HK-2 (cell line): Measurements from ENCODE around the gene DCXR.

Experiments used
- DNase-seq: peaks from one replicate; pipeline ENCODE4 v3.0.0-alpha.2; 2018; ENCODE audit not compliant: unreplicated experiment

The DCXR gene

DNA sequence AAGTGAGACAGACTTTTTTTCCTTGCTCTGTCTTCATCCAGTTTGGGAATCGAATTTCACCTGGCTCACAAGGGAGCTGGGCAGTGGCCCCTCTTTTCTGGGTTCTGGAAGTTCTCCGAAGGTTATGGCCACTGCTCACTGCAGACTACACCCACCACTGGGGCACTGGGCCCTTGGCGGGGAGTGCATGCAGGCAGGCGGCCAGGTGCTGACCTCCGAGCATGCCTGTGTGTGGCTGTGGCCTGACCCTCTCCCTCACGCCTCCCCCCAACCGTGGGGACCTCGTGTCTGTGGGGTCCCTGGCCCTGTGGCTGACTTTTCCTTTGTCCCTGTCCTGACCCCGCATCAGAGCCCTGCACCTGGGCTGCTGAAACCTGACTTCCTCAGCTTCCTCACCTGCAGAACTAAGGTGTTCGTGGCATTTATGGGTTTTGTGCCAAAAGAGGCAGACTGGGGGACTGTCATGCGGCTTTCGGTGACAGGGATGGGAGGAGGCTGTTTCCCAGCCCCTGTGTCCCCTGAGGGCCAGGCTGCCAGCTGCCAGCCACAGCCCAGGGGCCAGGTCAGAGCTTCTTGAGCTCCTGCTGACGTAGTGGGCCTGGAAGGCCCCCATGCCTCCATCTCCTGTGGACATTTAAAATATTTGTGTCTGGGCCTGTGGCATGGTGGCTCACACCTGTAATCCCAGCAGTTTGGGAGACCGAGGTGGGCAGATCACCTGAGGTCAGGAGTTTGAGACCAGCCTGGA is 38.6 kb downstream of the DCXR start:
- DNase-seq: no peak

DNA sequence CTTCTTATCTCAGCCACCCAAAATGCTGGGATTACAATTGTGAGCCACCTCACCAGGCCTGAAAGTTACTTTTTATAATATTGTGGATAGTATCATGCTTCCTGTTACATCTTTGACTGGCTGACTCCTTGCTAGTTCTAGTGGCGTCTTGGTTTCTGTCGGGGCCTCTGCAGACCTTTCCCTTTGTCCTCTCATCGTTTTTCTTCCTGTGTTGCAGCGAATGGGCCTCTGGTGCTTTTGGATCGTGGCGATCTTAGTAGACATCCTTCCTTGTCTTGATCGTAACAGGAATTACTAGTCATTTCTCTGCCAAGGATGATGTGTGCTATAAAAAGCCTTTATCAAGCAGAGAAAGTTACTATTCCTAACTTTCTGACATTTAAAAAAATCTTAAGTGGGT is 39.3 kb downstream of the DCXR start:
- no peak for DNase-seq

DNA sequence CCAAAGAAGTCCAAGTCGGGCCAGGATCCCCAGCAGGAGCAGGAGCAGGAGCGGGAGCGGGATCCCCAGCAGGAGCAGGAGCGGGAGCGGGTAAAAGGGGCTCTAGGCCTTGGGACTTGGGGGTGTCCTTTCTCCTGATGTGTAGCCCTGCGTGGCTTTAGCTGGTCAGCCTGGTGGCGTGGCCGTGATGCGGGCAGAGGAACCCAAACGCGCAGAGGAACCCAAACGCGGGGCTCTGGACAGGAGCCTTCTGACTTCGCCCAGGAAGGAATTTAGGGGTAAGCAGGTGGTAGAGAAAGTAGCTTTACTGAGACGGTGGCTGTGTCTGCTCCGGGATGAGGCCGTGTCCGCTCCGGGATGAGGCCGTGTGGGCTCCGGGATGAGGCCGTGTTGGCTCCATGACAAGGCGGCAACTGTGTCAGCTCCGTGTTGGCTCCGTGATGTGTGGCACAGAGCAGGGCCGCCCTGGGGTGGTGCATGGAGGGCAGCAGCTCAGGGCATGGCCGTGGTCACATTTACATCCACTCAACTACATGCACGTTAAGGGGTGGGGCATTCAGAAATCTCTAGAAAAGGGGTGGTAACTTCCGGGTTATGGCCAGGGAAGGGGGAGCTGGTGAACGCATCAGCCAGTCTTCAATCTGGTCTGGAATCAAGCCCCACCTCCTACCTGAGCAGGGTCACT is 40.6 kb downstream of the DCXR start:
- DNase-seq: no peak

DNA sequence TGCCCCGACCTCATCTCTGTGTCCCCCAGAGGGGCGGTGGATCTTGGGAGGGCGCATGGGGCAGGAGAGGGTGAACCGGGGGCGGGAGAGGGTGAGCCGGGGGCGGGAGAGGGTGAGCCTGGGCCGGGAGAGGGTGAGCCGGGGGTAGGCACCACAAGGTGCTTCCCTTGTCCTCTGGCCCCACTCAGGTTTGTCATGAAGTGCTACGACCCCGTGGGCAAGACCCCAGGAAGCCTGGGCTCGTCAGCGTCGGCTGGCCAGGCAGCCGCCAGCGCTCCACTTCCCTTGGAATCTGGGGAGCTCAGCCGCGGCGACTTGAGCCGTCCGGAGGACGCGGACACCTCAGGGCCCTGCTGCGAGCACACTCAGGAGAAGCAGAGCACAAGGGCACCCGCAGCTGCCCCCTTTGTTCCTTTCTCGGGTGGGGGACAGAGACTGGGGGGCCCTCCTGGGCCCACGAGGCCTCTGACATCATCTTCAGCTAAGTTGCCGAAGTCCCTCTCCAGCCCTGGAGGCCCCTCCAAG is 41.2 kb downstream of the DCXR start:
- DNase-seq: no peak

DNA sequence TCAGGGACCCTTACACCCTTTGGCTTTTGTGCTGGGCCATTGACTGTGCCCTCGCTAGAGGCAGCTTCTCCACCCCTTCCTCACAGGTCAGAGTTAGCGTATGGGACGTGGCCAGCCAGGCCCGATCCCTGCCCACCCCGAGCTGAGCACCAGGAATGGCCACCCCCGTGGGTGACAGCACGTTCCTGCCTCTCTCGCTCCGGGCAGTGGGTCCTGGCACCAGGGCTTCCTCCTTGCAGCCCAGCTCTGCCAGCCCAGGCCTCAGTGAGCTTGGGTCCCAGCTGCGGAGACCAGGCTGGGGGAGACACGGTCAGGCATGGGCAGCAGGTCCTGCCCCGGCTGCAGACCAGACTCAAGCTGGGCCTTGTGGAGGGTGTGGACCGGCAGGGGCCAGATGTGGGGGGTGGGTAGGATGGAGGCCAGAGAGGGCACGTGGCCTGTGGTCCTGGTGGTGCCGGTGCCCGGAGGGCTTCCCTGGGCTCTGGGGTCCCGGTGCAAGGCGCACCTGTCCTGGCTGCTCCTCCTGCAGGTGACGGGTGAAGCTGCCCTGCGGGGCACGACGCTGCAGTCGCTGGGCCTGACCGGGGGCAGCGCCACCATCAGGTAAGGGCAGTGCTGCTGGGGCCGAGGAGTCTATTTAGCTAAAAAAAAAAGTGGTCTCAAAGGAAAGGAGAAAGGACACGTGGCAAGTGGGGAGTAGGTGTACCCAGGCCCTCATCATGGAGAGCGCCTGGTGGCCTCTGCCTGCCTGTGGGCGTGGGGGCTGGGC is 41.9 kb downstream of the DCXR start:
- no peak for DNase-seq

DNA sequence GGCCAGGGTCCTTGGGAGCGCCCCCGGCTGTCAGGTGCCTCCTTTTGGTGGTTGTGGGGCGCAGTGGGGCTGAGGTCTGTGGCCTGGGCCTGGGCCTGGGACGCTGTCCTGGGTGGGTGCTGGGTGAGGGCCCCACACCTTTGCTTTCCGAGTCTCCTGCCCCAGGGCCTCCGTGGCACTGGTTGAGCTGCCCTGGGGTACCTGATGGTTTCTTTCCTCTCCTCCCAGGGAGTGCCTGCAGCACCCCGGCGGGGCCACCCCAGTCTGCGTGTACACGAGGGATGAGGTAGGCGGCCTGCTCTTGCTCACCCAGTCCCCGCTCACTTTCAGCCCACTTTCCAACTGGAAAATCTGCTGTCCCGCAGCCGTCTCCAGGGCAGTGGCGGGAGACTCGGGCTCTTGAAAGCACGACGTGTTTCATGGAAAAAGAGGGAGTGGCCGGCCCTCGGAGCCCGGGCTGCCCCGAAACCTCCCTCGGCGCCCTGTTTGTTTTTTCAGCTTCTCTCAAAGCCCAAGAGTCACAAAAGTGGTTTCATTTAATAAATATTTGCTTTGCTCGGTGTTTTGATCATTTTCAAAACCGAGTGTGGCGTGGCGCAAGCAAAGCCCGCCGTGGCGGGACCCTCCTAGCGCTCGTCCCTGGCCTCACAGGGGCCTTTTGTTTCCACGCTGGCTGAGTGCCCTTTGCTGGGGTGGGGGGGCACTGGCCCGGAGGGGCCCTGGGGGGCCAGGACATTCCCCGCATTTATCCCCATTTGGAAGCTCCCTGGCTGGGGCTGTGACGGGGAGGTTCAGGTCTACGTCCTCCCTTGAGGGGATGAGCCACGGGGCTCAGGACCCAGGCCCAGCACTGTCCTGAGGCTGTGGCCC is 42.7 kb downstream of the DCXR start:
- DNase-seq: no peak

DNA sequence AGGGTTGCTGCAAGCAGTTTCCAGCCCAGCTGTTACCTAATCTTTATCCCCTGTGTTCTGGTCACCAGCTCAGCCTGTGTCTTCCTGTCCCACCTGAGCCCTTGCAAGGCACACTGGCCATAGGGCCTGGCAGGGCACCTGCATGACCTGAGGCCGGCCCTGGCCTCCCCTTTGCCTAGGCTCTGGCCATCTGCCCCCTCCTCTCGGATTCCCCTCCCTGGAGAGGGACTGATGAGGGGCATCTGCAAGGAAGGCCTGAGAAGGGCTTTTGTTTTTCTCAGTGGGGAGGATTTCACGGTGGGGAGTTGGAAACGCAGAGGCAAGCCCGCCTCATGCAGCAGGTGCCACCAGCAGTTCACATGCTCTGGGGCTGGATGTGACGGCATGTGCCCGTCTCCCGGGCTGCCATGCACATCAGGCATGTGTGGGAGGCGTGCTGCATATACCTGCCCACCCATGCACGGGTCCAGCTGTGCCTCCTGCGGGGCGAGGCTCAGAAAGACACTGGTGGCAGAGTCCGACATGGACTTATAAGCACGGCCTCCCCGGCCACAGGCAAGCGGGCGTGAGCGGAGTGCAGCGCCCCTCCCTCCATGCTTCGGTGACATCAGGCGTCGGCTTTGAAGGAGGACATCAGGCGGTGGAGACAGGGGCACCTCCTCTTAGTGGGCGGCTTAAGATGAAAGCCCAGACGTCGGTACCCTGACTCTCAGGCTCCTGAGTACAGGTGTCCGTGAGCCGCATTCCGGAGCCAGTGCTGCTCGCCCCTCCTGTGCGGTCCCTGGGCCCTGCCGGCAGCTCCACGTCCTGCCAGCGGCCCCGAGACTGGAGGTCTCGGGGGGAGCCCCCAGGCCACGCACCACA is 43.5 kb downstream of the DCXR start:
- DNase-seq: no peak

DNA sequence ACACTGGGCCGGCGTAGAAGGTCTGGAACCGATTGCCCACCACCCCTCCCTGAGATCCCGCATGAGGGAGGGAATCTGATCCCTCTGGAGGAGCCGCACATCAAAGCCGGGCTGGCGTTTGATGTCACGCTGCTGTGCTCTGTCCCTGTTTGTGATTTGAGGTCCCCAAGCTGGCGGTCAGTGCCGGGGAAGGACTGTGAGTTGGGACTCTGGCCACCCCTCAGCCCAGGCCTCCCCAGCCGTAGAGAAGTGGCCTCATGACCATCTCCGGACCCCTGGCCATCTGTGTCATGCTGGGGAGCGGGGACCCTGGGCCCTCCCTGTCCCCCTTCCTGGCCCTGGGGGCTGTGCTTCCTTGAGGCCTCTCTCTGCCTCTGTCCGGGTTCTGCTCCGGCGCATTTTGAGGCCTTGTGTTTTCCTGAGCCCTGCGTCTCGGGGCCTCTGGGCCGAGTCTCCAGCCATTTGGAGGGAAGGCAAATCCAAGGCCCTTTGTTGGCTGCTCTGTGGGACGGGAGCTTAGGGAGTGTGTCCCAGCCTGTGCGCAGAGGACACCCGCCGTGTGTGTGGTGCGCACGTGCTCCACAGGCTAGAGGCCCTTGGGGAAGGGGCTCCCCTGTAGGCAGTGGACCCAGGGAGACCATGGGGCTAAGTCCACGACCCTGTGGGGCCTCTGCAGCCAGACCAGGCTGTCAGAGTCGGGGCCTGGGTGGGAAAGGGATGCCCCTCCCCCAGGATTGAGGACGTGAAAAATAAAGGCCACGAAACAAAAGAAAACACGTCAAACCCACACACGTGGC is 45.0 kb downstream of the DCXR start:
- no peak for DNase-seq

DNA sequence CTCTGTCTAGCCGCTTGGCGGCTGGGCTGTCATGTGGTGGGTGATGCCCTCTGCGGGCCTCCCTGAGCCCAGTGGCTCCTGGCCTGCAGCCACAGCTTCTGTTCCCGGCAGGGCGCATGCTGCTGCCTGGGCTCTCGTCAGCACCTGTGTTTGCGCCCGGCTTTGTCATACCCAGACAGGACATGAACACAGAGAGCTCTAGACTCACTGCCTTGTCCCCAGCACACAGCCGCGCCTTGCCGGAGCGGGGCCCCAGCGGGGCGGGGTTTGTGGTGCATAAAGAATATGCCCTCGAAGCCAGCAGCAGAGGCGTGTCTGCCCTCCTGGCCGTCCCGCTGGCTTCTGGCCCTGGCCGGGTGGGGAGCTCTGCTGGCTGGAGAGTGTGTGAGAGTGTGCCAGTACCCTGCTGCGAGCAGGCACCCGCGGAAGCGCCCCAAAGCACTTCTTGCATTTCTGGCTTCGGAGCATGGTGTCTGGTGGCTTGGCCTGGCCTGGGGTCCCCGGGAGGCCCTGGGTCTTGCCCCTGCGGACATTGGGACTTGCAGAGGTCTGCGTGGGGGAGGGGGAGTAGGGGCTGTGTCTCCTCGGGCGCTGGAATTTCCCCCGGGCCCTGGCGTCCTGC is 45.7 kb downstream of the DCXR start:
- DNase-seq: peak; percentile 92

DNA sequence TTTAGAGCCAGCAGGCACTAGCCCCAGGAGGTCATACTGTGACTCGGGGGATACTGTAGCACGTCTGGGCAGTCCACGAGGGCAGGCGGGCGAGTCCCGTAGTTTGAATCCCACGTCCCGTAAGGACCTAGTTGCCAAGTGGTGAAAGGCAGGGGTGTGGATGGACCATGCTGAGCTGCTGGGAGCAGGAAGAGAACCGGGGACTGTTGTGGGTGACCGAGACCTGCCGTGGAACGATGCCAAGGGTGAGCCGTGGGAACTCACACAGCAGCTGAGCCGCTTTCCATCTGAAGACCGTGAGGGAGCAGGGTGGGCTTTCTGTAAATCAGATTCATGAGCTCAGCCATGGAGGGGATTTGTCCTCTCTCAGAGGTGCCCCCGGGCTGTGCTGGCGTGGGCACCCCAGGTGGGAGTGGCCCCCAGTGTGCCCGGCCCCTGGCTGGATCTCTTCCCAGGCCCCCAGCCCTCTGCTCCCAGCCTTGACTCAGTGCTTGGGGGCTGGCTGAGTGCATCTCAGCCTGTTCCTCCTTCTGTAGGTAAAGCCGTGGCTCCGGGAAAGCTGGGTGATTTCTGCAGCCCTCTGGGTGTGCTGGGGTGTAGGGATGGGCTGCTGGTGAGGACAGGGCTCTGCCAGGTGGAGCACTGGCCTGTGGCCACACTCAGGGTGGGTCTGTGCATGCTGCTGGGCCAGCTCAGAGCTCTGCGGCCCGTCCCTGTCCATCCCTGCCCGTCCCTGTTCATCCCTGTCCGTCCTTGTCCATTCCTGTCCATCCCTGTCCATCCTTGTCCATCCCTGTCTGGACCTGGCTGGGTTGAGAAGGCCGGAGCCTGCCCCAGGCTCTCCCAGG is 46.4 kb downstream of the DCXR start:
- no peak for DNase-seq

DNA sequence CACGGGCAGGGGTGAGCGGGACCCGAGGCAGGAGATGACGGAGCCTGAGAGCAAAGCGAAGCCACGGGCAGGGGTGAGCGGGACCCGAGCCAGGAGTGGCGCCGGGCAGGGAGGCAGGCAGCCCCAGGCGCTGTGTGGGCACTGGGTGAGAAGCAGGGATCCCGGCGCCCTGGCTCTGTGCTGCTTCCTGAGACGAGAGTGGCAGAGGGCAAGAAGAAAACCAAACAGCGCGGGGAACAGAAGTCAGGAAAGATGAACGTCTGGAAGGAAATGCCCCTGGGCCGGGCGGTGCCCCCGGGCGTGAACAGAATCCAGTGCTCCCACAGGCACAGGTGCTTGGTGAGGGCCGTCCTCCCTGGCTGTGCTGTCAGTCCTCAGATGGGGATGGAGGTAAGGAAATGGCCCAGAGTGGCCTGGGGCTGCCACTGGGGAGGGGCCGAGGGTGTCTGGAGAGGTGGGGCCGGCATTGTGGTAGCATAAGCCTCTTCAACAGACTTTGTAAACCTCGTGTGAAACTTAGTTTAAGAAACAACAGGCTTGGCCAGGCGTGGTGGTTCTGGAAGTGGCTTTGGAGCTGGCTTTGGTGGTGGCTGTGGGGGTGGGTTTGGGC is 50.2 kb downstream of the DCXR start:
- DNase-seq: no peak

DNA sequence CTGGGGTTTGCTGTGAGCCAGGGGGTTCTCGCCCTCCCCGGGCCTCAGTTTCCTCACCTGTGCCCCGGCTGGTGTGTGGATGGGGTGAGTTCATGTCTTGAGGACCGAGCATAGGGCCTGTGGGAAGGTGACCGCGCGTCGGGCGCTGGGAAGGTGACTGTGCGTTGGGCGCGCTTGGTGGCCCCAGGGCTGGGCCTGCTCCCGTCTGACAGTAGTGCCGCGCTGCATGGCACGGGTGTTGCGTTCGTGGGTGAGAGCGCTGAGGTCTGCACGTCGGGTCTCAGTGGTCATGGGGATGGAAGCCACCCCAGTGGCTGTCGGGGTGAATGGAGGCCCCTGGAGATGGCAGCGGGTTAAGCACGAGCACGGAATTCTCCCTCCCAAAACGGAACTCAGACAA is 50.9 kb downstream of the DCXR start:
- DNase-seq: no peak
